Choroid plexus epithelial cell (primary cell): ENCODE results near the gene PPT1.

ENCODE experiments used
- DNase-seq: peaks from one replicate; pipeline ENCODE4 v3.0.0-alpha.2; 2010; ENCODE audit warnings: low read depth
- H3K4me3 ChIP-seq: 2 replicates; pipeline ENCODE4 v1.5.1; 2011; ENCODE audit warnings: low read depth, mild to moderate bottlenecking, control low read depth, low read length, moderate library complexity
- TF ChIP-seq, protein P1 (sequence below): conservative IDR thresholded peaks from 2 replicates; pipeline ENCODE4 v1.5.1; 2011; ENCODE audit warnings: low read depth, mild to moderate bottlenecking, control low read depth, inconsistent platforms, low read length, moderate library complexity

Gene PPT1

DNA sequence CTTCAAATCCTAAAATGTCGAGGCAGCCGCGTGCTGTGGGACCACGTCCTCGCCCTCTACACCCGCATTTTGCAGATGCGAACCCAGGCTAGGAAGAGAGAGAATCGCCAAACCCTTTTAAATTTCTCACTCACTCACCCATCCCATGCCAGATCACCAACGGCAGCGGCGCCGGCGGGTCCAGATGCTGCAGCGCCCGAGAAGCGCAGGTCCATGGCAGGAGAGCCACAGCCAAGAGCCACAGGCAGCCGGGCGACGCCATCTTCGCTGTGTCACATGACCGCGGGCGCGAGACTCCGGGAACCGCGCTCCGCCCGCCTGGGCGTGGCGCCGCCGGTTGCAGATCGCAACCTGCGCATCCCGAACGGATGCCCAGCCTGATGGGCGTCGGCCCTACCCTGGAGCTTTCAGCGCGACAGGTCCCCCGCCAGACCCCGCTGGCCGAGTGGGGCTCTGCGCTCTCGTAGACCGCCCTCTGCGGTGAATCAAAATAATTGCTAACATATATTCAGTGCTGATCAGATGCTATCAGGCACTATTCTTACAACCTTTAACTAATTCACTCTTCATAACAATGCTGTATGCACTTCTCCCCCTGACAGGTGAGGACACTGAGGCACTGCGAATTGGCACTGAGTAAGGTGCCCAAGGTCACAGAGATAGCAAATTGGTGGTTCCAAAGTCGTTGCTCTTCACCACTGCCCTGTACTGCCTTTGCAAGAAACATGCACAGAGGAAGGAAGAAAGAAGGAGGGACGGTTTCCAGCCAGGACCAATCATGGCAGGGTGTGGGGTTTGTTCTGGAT, at the start of gene PPT1:
Gene PPT1 (minus strand): TSS at position 276 of the 806 bp plus-strand sequence. CDS start 14 bp downstream, at position 262.
- peak within 1 kb of the TSS; percentile 85 for H3K4me3 ChIP-seq
- TF ChIP-seq, protein P1, sequence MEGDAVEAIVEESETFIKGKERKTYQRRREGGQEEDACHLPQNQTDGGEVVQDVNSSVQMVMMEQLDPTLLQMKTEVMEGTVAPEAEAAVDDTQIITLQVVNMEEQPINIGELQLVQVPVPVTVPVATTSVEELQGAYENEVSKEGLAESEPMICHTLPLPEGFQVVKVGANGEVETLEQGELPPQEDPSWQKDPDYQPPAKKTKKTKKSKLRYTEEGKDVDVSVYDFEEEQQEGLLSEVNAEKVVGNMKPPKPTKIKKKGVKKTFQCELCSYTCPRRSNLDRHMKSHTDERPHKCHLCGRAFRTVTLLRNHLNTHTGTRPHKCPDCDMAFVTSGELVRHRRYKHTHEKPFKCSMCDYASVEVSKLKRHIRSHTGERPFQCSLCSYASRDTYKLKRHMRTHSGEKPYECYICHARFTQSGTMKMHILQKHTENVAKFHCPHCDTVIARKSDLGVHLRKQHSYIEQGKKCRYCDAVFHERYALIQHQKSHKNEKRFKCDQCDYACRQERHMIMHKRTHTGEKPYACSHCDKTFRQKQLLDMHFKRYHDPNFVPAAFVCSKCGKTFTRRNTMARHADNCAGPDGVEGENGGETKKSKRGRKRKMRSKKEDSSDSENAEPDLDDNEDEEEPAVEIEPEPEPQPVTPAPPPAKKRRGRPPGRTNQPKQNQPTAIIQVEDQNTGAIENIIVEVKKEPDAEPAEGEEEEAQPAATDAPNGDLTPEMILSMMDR: peak; percentile 26
- peak; percentile 60 for DNase-seq

DNA sequence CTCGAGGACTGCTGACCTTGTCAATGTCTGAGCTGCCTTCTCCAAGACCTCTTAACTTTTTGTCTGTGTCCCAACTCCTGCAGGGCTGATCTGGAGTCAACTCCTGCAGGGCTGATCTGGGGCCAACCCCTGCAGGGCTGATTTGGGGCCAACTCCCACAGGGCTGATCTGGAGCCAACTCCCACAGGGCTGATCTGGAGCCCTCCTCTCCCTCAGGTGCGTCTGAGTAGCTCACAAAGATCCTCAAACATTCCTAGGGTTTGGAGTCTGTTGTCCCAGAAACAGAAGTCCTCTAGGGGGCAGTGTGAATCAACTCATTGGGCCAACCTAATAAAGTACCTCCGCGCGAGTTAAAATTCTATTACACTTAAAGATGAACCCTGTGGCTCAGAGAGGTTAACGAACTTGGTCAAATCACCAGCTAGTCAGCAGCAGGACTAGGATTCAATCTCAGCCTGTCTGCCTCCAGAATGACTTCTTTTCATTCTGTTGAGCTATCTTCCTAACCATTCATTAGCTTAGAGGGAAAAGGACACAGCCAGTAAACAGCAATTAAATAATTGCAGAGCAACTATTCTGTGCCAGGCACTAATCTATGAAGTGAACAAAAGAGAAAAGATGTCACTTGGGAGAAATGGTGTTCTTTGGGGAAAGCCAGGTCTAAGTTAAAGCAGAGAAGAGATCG, 47.0 kb upstream of the PPT1 start:
- H3K4me3 ChIP-seq: no peak overlapping the region
- peak; percentile 78 for DNase-seq
- TF ChIP-seq, protein P1: peak; percentile 84

DNA sequence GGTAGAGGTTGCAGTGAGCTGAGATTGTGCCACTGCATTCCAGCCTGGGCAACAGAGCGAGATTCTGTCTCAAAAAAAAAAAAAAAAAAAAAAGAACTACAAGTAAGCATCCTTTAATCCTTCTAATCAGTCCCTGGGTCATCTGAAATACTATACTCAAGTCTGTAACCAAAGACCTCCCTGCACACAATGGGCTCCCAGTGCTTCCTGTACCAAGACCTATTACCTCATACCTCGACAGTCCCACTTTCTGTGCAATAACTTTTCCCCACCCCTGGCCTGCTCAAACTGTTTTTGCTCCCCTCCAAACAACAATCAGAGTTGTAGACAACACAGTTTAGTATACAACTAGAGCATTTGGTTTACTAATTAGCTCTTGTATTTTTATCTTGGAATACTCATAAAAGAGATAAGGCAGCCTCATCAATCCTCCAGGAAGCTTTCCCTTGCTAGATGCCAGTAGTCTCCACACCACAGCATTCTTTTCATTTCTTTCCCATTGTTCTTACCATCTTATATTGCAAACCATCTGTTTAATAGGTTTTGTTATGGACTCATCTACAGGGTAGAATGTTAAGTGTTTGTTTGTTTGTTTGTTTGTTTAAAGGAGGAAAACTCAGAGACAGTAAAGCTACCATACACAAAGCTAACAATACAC, 45.0 kb upstream of the PPT1 start:
- no peak for DNase-seq
- no peak overlapping the region for H3K4me3 ChIP-seq
- TF ChIP-seq, protein P1: no peak

DNA sequence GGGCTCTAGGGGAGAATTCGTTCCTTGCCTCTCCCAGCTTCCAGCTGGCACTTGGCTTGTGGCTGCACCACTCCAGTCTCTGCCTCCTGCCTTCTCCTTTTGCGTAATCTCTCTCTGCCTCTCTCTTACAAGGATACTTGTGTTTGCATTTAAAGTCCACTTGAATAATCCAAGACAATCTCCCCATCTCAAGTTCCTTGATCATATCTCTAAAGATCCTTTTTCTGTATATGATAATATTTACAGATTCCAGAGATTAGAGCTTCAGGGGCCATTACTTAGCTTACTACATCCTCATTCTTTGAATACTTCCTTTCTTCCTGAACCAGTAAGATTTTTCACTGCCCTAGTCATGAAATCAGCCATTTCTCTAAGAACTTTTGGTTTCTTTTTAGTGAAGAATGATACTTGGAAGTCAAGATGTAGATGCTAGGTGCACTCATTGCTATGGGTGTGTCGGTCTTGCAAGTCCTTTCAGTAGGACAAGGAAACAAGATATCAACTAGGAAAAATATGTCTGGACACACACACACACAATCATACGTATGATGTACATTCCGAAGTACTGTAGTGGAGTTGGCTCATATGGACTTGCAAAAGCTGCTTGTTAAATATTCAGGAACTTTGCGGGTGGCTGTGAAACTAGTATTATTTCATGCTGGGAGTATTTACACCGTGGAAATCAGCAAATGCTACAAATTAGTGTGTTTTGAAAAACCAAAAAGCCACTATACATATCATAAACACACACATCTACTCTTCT, 43.3 kb upstream of the PPT1 start:
- TF ChIP-seq, protein P1: no peak
- no peak overlapping the region for H3K4me3 ChIP-seq

DNA sequence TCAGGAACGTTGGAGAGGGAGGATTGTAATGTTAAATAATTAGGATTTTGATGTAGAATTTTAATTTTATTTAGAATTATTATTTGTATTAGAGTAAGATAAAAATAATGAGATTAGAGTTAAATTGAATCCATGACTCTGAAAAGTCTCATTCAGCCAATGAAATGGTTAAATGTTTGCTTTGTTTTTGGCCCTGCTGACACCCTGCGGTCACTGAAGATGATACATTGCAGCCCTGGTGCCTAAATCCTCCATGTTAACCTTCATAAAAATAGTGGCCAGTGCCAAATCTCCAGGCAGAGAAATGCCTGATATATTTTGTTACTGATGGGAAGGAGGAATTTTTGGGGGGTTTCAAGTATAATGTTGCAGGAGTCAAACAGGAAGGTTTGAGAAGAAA, 36.8 kb upstream of the PPT1 start:
- no peak overlapping the region for H3K4me3 ChIP-seq
- TF ChIP-seq, protein P1: no peak
- no peak for DNase-seq

More for the DNA sequence above, 43.3 kb upstream of the PPT1 start:
- peak; percentile 61 for DNase-seq

DNA sequence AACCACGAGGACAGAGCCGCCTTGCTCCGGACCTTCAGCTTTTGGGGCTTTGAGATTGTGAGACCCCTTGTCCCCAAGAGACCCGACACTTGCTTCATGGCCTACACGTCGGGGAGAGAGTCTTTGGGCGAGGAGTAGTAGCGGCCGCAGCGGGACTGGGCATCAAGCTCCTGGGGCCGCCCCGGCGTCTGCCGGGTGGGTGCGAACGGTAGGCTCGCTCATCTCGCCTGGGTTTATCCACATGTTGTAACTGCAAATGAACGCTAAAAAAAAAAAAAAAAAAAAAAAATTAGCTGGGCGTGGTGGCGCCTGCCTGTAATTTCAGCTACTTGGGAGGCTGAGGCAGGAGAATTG, 36.2 kb upstream of the PPT1 start:
- no peak for DNase-seq
- H3K4me3 ChIP-seq: peak overlapping the region; percentile 54
- TF ChIP-seq, protein P1: no peak
